NAMALWA (cell line): ENCODE measurements around the gene ITGA3.
"Not testable (repeated sequence)": the region's sequence is repeated elsewhere in the genome, so short reads cannot be mapped to it uniquely, and the experiment has no call there.

Experiments
- DNase-seq: peaks from one replicate; pipeline ENCODE4 v3.0.0-alpha.2; 2015; ENCODE audit warnings: low spot score

ITGA3 gene

DNA sequence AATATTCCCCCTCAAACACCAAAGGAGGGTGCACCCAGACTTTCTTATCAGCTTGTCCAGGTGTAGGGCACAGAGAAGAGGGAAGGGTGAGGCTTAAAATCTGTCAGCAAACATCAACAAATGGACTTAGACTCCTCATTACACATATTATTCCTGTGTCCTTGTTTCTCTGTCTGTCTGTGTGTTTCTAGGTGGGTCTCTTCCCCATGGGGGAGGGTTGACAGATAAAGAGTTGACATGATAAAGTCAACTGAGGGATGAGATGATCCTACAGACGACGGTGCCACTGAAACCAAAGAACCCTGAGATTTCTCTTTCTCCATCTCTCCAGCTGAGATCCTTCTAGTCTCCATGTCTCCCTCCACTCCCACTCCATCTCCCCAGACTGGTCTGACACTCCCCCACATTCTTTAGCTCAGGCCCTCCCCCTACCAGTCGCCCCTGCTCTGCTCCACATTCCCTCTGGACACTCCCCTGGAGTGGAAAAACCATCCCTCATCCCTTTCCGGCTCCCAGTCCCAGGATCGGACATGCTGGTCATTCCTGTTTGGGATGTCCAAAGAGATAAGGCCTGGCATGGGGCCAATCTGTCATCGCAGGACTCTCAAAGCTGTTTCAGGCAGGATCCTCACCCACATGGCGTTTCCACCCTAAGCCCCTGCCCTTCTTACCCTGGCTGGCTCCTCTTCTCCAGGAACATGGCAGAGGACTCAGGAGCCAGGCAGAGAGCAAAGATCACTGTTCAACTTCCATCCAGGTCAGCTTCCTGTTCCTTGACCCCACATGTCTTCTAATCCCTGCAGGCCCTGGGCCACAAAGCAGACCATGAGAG, 2.9 kb upstream of the ITGA3 start:
- no peak for DNase-seq

DNA sequence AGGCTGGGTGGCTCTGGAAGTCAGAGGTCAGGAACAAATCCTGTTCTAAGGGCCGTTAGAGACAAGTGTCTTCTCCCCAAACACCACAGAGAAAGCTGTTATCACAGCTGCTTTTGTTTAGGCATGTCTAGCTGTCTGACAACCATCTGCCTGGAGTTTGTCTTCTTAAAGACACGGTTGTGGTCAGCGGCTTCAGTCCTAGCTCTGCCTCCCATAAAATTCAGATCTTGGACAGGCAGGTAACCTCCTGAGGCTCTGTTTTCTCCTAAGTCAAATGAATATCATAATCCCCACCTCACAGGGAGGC, 2.3 kb upstream of the ITGA3 start:
- no peak for DNase-seq

GRCh38 chr17:50055055-50055425, 870 bp upstream of the ITGA3 start:
- no peak for DNase-seq

- peak; percentile 58 for DNase-seq
Observed at GRCh38 chr17:50056217-50056960, 479 bp downstream of the ITGA3 start.

DNA sequence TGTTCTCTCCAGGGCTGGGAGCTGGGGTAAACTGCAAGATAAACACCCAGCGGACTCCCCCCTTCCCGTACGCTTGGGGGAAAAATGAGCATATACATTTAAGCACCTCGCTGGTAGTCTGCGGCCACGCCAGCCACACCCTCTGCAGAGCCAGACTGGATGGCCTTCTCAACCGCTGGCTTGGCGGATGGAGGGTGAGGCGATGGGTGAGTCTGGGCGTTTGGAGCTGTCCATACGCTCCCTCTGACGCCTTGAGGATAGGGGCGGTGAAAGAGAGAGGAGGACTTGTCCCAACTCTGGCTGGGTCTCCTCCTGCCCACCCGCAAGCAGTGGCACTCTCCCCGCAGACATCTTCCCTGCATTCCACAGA, 1.0 kb downstream of the ITGA3 start:
- no peak for DNase-seq

DNA sequence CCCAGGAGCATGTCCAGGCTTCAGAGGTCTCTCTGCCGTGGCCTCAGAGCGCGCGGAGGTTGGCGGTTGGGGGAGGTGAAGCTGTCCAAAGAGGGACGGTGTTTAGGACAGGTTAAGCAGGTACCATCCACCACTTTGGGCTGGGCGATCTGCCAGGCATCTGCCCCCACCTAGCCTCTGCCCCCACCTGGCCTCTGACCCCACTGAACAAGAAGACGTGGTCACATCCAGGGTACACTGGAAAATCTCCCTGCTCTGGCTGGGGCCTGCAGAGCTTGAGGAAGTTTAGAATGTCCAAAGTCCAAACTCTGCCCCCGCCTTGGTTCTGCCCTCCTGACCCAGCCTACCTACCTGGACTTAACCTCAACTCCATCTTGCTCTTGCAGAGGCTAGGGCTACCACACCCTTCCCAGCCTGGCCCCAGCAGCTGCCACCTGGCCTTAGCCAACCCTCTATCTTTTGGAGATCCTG, 1.6 kb downstream of the ITGA3 start:
- no peak for DNase-seq

DNA sequence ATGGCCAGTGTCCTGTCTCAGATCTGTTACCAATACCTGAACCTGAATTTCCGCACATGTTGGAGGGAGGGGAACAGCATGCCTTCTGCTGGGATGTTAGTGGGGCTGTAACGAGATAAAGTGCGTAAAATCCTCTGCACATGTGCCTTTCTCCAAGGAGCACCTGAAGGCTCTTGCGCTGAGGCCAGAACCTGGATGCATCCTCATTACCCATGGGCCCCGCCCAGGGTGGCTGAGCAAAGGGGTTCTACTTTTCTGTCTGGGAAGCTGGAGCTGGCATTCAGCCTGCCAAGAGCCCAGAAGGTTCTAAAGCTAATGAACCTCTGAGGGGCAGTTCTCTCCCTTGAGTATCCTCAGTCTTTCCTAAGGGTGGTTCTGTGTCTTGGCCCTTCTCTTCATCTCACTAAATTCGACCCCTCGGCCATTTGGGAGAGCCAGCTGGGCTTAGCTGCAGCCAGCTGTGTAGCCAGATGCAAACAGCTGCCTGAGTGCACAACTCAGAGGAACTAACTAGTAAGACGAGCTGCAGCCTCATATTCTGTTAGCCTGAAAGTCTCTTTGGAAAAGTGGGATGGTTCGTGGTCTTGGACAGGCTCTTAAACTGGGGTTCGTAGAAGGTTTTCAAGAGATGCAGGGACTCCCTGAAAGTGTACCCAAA, 2.5 kb downstream of the ITGA3 start:
- no peak for DNase-seq

GRCh38 chr17:50059256-50059655, 3.3 kb downstream of the ITGA3 start:
- DNase-seq: no peak

DNA sequence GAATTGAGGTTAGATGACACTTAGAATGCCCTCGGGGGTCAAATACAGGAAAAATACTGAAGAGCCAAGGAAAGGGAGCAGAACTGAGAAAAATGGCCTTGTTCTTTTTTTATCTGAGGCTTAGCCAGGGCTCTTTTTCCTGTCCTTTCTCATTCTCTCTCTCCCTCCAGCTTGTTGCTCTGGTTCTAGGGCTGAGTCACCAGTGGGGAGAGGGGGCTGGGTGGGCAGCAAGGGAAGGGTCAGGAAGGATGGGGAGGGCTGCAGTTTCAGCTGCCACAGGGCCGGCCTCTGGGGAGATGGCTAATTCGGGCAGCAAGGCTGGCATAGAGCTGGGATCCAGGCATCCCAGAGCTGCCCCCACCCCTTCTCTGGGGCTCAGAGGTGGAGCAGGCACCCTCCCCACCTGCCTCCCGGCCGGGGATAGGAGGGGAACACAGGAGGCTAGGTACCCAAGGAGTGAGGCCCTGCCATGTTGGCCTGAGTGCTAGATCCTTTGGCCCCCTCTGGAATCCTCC, 3.9 kb downstream of the ITGA3 start:
- no peak for DNase-seq

DNA sequence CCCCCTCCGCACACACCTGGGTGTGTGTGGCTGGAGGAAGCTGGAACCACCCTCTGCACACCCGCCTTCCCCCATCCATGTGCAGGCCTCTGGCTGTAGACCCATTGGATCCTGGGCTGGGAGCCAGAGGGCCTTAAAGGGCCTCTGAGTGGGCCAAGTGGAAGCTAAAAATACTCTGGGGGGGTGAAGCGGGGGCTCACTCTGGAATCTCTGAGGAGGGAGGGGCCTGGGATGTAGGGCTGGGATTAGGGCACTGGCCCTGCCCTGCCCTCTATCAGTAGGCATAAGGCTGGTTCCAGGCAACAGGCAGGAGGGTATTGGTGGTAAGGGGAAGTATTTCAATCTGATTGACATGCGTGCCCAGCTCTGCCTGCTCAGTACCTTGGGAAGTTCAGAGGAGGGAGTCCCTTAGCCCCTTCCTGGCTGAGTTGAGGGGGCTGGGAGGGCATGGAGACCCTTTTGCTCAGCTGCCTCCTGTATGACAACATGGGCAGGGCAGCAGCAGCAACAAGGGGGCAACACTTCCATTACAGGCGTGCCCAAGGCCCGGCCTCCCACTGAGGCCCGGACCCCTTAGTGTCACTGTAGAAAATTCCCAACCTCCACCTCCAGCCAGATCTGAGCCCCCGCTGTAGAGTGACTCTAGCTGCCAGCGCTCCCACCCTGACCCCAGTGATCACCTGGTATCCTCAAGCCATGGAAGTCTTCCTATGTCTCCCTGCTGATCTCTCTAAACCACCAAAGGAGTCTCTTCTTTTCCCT, 5.2 kb downstream of the ITGA3 start:
- DNase-seq: no peak

GRCh38 chr17:50061713-50062045, 5.8 kb downstream of the ITGA3 start:
- DNase-seq: not testable (repeated sequence)

DNA sequence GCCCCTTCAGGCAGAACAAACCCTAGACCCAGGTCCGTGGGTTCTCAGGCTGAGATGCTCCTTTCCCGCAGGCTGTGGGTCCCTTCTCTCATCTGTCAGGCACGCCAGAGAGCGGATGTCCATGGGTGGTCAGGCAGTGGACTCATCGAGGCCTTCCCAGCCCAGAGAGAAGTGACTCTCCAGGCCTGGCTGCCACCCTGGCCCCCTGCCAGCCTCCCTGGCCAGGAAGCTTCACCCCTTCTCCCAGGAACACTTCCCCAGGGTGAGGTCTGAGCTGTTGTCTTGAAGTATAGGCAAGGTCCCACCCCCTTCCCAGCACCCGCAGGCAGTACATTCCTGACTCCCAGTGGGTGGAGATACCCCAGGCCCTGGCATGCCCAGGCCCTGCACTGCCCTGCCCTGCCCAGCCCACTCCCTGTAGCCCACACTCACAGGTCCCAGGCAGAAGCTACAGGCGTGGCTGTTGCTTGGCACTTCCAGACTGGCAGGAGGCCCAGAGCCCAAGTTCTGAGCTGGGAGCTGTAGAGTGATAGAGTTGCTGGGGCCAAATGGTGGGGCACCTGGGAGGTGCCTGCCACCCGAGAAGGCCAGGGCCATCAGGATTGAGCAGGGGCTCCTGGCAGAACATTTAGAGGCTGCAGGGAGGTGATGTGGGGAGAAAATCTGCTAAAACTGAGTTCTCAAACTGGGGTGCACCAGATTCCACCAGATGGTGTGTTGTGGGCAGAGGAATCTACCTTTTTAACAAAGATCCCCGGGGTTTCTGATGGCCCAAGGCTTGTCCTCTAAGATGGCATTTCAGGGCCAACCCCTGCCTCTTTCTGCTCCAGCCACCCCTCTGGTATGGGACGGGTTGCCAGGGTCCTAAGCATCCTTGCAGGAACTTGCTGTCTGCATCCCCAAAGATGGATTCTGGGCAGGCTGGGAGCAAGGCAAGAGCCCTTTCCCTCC, 6.7 kb downstream of the ITGA3 start:
- no peak for DNase-seq

DNA sequence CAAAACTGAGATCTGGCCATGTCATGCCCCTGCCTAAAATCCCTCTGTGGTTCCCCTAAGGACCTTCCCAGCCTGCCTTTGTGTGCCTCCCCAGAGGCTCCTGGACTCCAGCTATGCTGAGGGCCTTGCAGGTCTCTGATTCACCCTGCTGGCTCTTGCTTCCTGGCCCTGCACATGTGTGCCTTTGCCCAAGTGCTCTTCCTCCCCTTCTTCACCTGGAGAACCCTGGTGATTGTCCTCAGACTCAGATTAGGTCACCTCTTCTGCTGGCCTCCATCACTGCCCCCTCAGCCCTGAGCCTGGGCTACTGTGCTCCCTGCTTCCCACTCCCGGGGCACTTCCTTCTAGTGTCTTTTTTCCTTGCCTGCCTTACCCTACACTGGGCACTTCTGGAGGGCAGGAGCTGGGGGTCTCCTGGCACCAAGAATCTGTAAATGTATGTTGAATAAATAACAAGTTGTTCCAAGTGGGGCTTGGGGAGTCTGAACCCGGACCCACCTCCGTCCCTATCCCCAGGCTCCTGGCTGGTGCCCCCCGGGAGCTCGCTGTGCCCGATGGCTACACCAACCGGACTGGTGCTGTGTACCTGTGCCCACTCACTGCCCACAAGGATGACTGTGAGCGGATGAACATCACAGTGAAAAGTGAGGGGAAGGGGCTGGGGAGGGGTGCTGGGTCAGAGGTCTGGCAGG, 7.8 kb downstream of the ITGA3 start:
- DNase-seq: no peak

DNA sequence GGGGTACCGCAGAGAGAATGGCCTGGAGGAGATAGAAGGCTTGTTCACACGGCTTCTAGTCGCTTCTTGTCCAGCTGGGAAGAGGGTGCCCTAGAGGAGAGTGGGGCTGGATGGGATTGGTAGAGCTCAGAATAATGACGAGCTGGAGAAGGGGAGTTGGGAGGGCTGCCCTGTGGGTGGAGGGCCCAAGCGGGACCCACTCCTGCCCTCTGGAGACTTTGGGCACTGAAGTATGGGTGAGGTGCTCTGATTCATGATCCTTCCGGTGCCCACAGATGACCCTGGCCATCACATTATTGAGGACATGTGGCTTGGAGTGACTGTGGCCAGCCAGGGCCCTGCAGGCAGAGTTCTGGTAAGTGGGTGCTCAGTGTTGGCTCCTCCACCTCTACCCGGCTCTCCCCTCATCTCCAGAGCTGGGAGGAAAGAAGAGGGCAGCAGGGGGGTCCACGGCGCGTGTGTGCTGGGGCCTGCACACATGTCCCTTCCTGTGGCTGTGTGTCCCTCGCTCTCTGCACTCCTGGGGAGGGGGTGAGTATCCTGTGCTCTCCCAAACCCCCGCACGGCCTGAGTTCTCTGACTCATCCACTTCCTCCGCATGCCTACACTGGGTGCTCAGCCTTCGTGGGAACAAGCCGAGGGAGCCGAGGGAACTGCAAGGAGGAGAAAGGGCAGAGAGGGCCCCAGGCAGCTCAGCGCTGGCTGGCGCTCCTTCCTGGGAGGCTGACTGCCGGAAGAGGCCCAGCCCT, 8.5 kb downstream of the ITGA3 start:
- DNase-seq: no peak

DNA sequence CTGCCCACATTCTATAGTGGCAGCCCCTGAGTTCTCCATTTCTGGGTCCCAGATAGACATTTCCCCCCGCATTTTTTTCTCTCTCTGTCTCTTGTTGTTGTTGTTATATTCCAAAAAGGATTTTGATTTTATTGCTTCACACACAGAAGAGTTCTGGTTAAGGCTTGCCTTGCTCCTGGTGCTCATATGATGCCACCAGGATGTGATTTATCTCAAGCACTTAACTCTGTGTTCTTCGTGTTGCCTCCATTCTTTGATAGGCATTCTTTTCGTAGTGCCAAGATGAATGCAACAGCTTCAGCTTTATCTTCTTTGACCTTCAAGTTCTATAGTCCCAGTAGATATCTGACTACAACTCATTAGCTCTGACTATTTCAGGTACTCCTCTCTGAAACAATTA, 9.1 kb downstream of the ITGA3 start:
- no peak for DNase-seq

- no peak for DNase-seq
Observed at GRCh38 chr17:50066995-50067394, 11.1 kb downstream of the ITGA3 start.

- DNase-seq: no peak
Observed at GRCh38 chr17:50067996-50068395, 12.1 kb downstream of the ITGA3 start.

DNA sequence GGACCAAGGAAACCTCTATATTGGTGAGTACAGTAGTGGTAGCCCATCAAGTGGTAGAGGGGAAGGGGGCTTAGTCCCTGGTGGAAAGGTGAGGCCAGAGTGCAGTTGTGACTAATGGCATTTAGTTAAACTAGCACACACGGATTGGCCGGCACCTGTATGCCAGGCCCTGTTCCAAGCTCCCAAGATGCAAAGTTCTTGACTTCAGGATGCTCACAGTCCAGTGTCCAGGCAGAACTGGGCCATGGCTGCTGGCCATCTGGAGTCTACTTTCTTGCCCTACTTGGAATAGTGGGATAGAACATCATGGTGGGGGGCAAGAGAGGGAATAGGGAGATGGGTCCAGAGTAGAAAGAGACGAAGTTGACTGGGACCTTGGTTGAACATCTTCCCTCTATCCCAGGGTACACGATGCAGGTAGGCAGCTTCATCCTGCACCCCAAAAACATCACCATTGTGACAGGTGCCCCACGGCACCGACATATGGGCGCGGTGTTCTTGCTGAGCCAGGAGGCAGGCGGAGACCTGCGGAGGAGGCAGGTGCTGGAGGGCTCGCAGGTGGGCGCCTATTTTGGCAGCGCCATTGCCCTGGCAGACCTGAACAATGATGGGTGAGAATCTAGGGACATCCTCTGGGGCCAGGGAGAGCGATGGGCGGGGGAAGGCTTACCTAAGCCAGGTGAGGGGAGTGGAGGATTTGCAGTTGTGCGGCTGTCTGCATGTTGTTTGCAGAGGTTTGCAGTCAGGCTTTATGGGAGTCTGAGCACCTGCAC, 15.2 kb downstream of the ITGA3 start:
- no peak for DNase-seq

DNA sequence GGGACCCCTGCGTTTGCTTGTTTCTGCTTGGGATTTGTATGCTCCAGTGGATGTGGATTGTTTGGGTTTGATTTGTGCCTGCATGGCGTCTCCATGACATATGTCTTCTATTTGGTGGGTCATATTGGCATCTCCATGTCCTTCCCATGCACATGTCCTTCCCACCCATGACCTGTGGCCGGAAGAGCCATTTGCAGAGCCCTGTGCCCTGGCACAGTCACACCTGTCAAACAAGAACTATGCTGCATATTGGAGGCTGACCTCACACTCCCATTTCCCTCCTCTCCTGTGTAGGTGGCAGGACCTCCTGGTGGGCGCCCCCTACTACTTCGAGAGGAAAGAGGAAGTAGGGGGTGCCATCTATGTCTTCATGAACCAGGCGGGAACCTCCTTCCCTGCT, 15.8 kb downstream of the ITGA3 start:
- no peak for DNase-seq
